ENCODE measurements around the gene USP2.

Gene USP2

DNA sequence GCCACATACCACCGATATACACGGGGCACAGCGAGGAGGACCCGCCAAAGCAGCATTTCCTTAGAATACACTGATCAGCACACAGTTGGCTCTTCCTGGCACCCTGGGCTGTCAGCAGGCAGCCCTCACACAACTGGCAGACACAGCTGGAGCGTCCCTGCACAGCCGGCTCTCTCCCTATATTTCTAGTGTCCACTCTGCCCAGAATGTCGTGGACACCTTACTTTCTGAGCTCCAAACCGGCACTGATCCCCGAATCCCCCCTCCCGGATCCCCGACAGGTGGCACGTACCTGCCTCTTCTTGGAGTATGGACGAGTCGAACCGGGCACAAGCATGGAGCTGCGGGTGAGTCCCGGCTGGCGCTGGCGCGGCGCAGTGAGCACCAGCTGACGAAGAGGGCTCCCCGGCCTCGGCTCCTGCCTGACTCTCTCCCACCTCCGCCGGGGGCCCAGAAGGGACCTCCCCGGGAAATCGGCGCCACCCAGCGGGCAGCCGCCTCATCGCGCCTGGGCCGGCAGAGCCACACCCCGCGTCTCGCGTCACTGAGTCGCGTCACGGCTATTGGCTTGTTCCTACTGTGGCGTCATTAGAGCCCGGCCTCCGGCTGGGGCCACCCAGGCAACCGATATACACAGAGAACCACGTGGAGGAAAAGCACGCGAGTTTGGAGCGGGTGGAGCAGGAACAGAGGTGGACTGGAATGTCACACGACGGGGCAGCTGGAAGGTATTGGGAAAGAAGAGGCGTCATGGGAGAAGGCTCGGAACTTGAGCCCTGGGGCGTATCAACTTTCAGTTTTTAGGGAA is at the start of gene USP2:
TSS of gene USP2 (minus strand) at position 510 of the 808 bp plus-strand sequence. CDS start 8,210 bp downstream, outside the sequence.
- DNase-seq = peak; percentile 97

- no peak for DNase-seq
These were observed 45.8 kb upstream of the USP2 start for GRCh38 chr11:119427279-119427678.

DNA sequence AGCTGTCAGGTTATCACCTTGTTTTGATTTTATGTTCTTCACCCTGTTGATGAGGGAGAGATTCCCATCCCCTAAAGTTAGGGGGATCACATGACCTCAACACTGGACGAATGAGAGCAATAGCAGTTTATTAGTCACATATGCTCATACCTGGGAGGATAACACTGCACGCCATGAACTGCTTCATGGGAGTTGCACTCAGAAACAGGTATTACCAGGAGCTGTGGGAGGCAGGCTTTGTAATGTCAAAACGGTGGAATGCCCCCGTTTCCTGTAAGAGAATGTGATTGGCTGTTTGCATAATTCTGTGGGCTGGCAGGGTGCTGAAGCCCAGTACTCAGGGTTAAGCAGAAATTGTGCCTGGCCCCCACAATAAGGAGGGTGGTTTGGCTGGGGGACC is 44.7 kb upstream of the USP2 start:
- no peak for DNase-seq

- no peak for DNase-seq
These were observed 43.3 kb upstream of the USP2 start for GRCh38 chr11:119424775-119425174.

DNA sequence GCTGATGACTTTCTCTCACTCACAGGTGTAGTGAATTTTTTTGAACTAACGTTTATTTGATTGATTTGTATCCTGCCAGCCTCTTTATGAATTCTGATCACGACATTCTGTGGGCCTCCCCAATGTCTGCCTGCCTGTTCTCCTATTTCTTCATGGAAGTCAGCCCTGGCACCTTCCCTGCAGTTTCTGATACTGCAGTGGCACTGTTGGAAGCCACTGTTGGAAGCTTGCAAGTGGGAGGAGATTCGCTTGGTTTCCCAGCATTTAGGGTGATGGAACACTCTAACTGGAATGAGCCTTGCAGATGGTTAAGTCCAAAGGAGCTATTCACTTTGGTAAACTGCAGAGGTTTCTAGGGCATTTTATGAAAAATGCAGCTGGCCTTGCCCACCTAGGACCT is 42.8 kb upstream of the USP2 start:
- DNase-seq = no peak

GRCh38 chr11:119423509-119424254 is 42.2 kb upstream of the USP2 start:
- no peak for DNase-seq

DNA sequence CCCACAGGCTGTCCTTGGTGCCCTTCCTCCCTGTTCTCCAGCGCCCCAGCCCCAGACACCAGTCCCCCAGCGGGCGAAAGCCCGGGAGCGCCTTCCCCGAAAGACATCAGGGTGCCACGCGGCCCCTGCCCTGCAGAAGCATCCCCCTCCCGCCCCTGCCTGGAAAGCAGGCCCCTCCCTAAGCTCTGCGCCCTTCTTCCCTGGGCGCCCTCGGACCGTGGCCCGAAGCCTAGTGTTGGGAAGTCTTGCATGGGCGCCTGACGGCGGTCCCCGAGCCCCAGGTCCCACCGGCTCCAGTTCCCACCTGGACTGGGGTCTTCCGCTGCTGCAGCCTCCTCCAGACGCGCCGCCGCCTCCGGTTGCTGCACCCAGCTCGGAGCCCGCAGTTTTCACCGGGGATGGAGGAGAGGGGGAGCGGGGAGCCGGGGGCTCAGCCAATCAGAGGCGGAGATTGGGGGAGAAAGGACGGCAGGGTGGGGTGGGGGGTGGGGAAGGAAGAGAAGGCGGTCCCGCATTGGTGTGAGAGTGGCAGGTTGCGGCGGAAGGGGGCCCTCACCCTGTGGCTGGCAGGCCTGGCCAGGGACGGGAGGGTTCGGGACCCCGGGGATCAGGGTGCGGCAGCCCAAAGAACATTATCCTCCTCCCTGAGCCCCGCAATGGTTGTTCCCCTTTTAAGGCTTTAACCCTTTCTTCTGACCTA is 41.5 kb upstream of the USP2 start, which contains the start of gene THY1:
TSS of gene THY1 (minus strand) at position 364 of the 700 bp plus-strand sequence. CDS start 2,267 bp downstream, outside the sequence.
- no peak for DNase-seq

- no peak for DNase-seq
These were observed 40.7 kb upstream of the USP2 start for GRCh38 chr11:119421941-119422808.

- DNase-seq = no peak
These were observed 39.9 kb upstream of the USP2 start for GRCh38 chr11:119421351-119421750.

DNA sequence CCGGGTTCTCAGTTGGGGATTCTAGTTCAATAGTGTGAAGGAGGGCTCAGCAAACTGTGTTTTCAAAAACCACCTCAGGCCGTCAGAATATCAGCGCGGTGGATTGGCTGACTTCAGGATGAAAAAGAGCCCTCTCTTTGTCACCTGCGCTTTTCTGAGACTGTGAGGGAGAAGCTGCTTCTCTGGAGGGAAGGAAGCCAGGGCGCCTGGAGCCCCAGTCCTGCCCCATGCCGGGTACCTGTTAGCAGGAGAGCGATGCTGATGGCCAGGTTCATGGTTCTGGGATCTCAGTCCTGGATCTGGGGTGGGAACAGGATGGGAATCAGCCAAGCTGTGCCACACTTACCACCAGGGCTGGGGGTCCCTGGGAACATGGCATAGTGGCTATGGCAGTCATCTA is 39.1 kb upstream of the USP2 start:
- no peak for DNase-seq

GRCh38 chr11:119419834-119420492 is 38.5 kb upstream of the USP2 start:
- DNase-seq = no peak

GRCh38 chr11:119419246-119419645 is 37.8 kb upstream of the USP2 start:
- DNase-seq = no peak

DNA sequence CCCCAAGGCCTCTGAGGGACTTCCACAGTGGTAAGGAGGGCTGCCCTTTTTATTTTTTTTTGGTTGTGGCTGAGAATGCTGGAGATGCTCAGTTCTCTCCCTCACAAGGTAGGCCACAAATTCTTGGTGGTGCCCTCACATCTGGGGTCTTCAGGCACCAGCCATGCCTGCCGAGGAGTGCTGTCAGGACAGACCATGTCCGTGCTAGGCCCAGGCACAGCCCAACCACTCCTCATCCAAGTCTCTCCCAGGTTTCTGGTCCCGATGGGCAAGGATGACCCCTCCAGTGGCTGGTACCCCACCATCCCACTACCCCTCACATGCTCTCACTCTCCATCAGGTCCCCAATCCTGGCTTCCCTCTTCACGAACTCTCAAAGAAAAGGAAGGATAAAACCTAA is 37.3 kb upstream of the USP2 start:
- DNase-seq = no peak

DNA sequence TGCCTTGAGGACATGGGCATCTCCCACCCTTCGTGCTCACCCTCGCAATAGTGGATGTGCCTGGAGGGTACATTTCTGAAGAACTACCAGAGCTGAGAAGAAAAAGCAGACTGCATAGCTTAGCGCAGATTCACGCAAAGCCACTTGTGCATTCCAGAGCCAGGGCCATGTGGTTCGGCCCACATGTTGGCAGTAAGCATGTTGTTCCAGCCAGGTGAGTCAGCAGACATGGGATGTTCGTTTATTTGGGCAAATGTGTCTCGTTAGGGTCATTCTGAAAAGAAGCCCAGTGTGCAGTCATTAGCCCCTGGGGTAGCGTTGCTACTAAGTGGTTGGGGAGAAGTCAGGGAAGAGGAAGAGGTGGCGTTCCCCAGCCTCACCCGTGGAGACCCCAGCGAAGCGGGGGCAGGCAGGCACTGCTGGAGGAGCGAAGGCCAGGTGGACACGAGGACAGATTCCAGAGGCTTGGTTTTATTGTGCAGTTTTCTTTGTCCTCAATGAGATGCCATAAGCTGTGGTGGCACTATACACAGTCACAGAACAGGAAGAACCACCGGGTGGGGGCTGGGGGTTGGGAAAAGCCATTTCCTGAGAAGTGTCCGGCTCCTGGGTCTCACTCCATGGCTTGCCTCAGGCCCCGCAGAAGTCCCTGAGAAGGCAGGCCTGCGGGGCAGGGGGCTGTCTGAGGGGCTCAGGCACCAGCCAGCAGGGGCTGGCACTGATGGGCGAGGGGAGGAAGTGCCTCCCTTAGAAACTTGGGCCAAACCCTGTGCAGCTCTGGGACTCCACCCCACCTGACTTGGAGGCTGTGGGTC is 36.4 kb upstream of the USP2 start:
- DNase-seq = no peak

GRCh38 chr11:119416606-119417580 is 35.4 kb upstream of the USP2 start:
- DNase-seq = no peak

DNA sequence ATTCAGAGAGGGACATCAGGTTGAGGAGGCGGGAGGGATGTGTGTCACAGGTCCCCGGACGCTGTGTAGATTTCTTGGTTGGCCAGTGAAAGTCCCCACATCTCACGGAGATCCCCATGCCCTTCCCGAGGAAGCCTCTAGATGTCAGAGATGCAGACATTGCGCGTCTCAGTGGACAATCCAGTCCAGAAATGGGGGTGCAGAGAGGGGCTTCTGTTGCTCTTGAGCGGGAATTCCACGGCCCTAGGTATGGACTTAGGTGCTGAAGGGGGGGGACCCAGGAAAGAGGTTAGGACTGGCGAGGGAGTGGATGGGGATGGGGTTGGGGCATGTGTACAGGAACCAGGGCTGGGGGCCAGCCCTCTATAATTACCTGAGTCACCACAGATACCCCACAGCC is 34.5 kb upstream of the USP2 start:
- DNase-seq = no peak

DNA sequence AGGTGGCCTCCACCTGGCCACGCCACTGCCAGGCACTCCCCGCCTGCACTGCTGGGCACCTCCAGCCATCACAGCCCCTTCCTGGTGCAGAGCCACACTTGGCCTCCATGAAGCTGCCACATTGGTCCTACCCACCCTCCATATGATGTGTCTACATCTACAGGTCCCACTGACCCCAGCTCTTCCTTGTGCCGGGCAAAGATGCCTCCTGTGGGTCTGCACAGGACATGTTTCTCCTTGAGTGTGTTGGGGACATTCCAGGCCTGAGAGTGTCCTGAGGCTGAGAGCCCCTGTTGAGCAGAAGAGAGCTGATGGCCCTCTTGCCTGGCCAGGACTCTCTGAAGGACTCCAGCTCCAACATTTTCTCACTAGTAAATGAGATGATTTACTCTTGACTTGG is 34.0 kb upstream of the USP2 start:
- no peak for DNase-seq

DNA sequence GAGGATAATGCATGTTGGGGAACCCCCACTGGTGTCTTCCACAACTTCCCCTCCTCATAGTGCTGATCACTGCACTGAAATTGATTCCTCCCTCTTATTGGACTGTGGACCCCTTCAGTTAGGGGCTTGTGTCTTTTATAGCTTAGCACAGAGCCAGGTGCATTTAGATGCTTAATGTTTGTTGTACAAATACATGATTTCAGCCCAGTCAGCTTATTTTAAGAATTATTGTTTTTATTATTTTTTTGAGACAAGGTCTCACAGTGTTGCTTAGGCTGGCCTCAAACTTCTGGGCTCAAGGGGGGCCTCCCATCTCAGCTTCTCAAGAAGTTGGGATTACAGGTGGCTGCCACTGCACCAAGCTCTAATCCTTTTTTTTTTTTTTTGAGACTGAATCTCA is 33.2 kb upstream of the USP2 start:
- no peak for DNase-seq

- no peak for DNase-seq
These were observed 32.8 kb upstream of the USP2 start for GRCh38 chr11:119414321-119414720.

GRCh38 chr11:119412072-119412471 is 30.6 kb upstream of the USP2 start:
- no peak for DNase-seq

Data from CD4-positive, alpha-beta T cell treated with Interleukin-4 for 1 hour (primary cell).